GM19455 (cell line): ENCODE measurements around the gene PIK3C2G.

Source experiments
- ATAC-seq: cut with Tn5 transposase; IDR thresholded peaks from one replicate; pipeline ENCODE4 v1.9.1; 2021; ENCODE audit not compliant: unreplicated experiment

PIK3C2G gene

GRCh38 chr12:18415227-18415626, 153.9 kb downstream of the PIK3C2G start:
- ATAC-seq: no peak

GRCh38 chr12:18416412-18416811, 155.1 kb downstream of the PIK3C2G start:
- ATAC-seq: no peak

GRCh38 chr12:18419311-18419710, 158.0 kb downstream of the PIK3C2G start:
- ATAC-seq: no peak

GRCh38 chr12:18421867-18422266, 160.5 kb downstream of the PIK3C2G start:
- no peak for ATAC-seq

GRCh38 chr12:18422871-18423270, 161.6 kb downstream of the PIK3C2G start:
- ATAC-seq: no peak

GRCh38 chr12:18424857-18425256, 163.5 kb downstream of the PIK3C2G start:
- ATAC-seq: no peak

- ATAC-seq: no peak
Observed at GRCh38 chr12:18427520-18427919, 166.2 kb downstream of the PIK3C2G start.

GRCh38 chr12:18428416-18428815, 167.1 kb downstream of the PIK3C2G start:
- ATAC-seq: no peak

GRCh38 chr12:18429366-18429765, 168.0 kb downstream of the PIK3C2G start:
- ATAC-seq: no peak

GRCh38 chr12:18430425-18431048, 169.2 kb downstream of the PIK3C2G start:
- ATAC-seq: no peak

- ATAC-seq: no peak
Observed at GRCh38 chr12:18431771-18432170, 170.5 kb downstream of the PIK3C2G start.

- no peak for ATAC-seq
Observed at GRCh38 chr12:18432206-18432605, 170.9 kb downstream of the PIK3C2G start.

- ATAC-seq: no peak
Observed at GRCh38 chr12:18436170-18436569, 174.9 kb downstream of the PIK3C2G start.

- no peak for ATAC-seq
Observed at GRCh38 chr12:18439541-18439940, 178.2 kb downstream of the PIK3C2G start.

- no peak for ATAC-seq
Observed at GRCh38 chr12:18443768-18444437, 182.6 kb downstream of the PIK3C2G start.

GRCh38 chr12:18446061-18446644, 184.8 kb downstream of the PIK3C2G start:
- ATAC-seq: no peak

- no peak for ATAC-seq
Observed at GRCh38 chr12:18454330-18454729, 193.0 kb downstream of the PIK3C2G start.

GRCh38 chr12:18456344-18456743, 195.0 kb downstream of the PIK3C2G start:
- no peak for ATAC-seq

- no peak for ATAC-seq
Observed at GRCh38 chr12:18457362-18457761, 196.0 kb downstream of the PIK3C2G start.

GRCh38 chr12:18461758-18462157, 200.4 kb downstream of the PIK3C2G start:
- ATAC-seq: no peak

- ATAC-seq: no peak
Observed at GRCh38 chr12:18462442-18462841, 201.1 kb downstream of the PIK3C2G start.

- no peak for ATAC-seq
Observed at GRCh38 chr12:18467620-18468245, 206.4 kb downstream of the PIK3C2G start.
